CD4-positive, alpha-beta T cell treated with Interleukin-6 at 100 ng/mL for 8 hours (primary cell): ENCODE measurements around the gene ZBTB45.
"Not testable (repeated sequence)": the region's sequence is repeated elsewhere in the genome, so short reads cannot be mapped to it uniquely, and the experiment has no call there.

ENCODE experiments used
- DNase-seq: peaks from one replicate; pipeline ENCODE4 v3.0.0-alpha.2; 2020; ENCODE audit warnings: mixed read lengths, low spot score

The ZBTB45 gene

GRCh38 chr19:58554494-58555368 lies 35.1 kb upstream of the ZBTB45 start, which contains the start of gene CHMP2A:
Gene CHMP2A, minus strand, starts transcription at chr19:58555105. Its CDS starts 893 bp downstream, at chr19:58554212.
- DNase-seq = peak; percentile 95

GRCh38 chr19:58553799-58554493 lies 34.3 kb upstream of the ZBTB45 start:
- DNase-seq = no peak

GRCh38 chr19:58552655-58553054 lies 33.0 kb upstream of the ZBTB45 start:
- DNase-seq = no peak

GRCh38 chr19:58551577-58552471 lies 32.2 kb upstream of the ZBTB45 start:
- DNase-seq = no peak

GRCh38 chr19:58551123-58551497 lies 31.5 kb upstream of the ZBTB45 start:
- DNase-seq = no peak

- DNase-seq = no peak
Observed at GRCh38 chr19:58550362-58551122, 30.9 kb upstream of the ZBTB45 start.

GRCh38 chr19:58549664-58550361 lies 30.2 kb upstream of the ZBTB45 start:
- no peak for DNase-seq

GRCh38 chr19:58548859-58549663 lies 29.5 kb upstream of the ZBTB45 start:
- no peak for DNase-seq

- DNase-seq = no peak
Observed at GRCh38 chr19:58547323-58548312, 28.0 kb upstream of the ZBTB45 start.

- no peak for DNase-seq
Observed at GRCh38 chr19:58546019-58546530, 26.5 kb upstream of the ZBTB45 start.

GRCh38 chr19:58545286-58546018 lies 25.8 kb upstream of the ZBTB45 start:
- DNase-seq = no peak

GRCh38 chr19:58544591-58545285 lies 25.1 kb upstream of the ZBTB45 start:
- DNase-seq = peak; percentile 73

GRCh38 chr19:58543826-58544590 lies 24.4 kb upstream of the ZBTB45 start, which contains the start of gene TRIM28:
Gene TRIM28, plus strand, starts transcription at chr19:58544064. Its CDS starts 694 bp downstream, at chr19:58544758.
- DNase-seq = peak; percentile 100

- not testable (repeated sequence) for DNase-seq
Observed at GRCh38 chr19:58542641-58543372, 23.2 kb upstream of the ZBTB45 start.

- not testable (repeated sequence) for DNase-seq
Observed at GRCh38 chr19:58539169-58539559, 19.6 kb upstream of the ZBTB45 start.
